Heart right ventricle (tissue), 16 donors: Measurements from ENCODE around the gene DYSF. TPM values are rescaled to one million over a fixed set of nuclear protein-coding genes. Genes with fewer than 3 reads are reported as not detected.

ENCODE experiments used
- ATAC-seq, 8 donors: fragments of 200-7000 bp; cut with Tn5 transposase; one replicate each; pipeline ENCODE4 v1.9.1; 2020; ENCODE audit warnings: mild to moderate bottlenecking in 8 of 8, moderate library complexity in 8 of 8, moderate number of reproducible peaks in 1 of 8
- DNase-seq, 2 donors: peaks; one replicate each; pipeline ENCODE4 v3.0.0-alpha.2; 2020
- H3K27ac ChIP-seq, 10 donors: fragments of 200-600 bp; sonication (generic) in 2 of 10; one replicate each; pipeline versions ENCODE4 v1.5.0 to v1.8.0; 2020 to 2022; ENCODE audit warnings: mild to moderate bottlenecking in 3 of 10
- H3K27me3 ChIP-seq, 7 donors: fragments of 200-600 bp; one replicate each; pipeline ENCODE4 v1.8.0; 2021 to 2022; ENCODE audit warnings: mild to moderate bottlenecking in 2 of 7
- H3K36me3 ChIP-seq, 9 donors: fragments of 200-600 bp; sonication (generic) in 1 of 9; one replicate each; pipeline versions ENCODE4 v1.5.0 to v1.8.0; 2020 to 2022; ENCODE audit warnings: mild to moderate bottlenecking in 2 of 9
- H3K4me1 ChIP-seq, 9 donors: fragments of 200-600 bp; sonication (generic) in 1 of 9; one replicate each; pipeline versions ENCODE4 v1.5.0 to v1.8.0; 2020 to 2022; ENCODE audit warnings: mild to moderate bottlenecking in 4 of 9
- H3K4me3 ChIP-seq, 10 donors: fragments of 200-600 bp; sonication (generic) in 2 of 10; one replicate each; pipeline versions ENCODE4 v1.5.0 to v1.8.0; 2020 to 2022; ENCODE audit warnings: mild to moderate bottlenecking in 7 of 10, moderate library complexity in 2 of 10
- H3K9me3 ChIP-seq, 11 donors: fragments of 200-600 bp in 10 of 11; sonication (generic) in 2 of 11; one replicate each; pipeline versions ENCODE4 v1.5.0 to v1.8.0; 2013 to 2022; ENCODE audit warnings: mild to moderate bottlenecking in 2 of 11, control low read depth in 1 of 11, moderate library complexity in 1 of 11
- CTCF ChIP-seq, 9 donors: fragments of 200-600 bp; sonication (generic) in 2 of 9; IDR thresholded peaks; one replicate each; pipeline versions ENCODE4 v1.5.0 to v1.8.0; 2021 to 2022; ENCODE audit warnings: antibody characterized with exemption in 9 of 9, mild to moderate bottlenecking in 5 of 9, moderate library complexity in 1 of 9
- WGBS, 2 donors: extraction: QIAGEN DNeasy Blood & Tissue Kit; methylation state at CpG; one replicate each; pipeline ENCODE4 v1.1.7; 2013; ENCODE audit warnings: inconsistent platforms in 1 of 2; 5-methylcytosine and 5-hydroxymethylcytosine counted together
- intact Hi-C, 10 donors: fragments of 100-400 bp; cut with DNase I; formaldehyde crosslinking; loops; one replicate each; pipeline versions ENCODE4 v1.11.1 to v1.14.2; 2022
- polyA plus RNA-seq, 2 donors: library from polyadenylated mRNA; stranded (reverse); fragments of 200-250 nt; gene quantifications; one replicate each; pipeline ENCODE4 v1.2.3, GENCODE V29; 2013
- total RNA-seq, 10 donors: library from RNA; stranded (reverse); fragmentation: NEBNext Ultra II Directional in 3 of 10; extraction: Animal tissue kit (Norgen Biotek cat#: 25700) in 3 of 10; gene quantifications; one replicate each; pipeline versions ENCODE4 v1.2.1 to v1.2.4, GENCODE V29; 2021 to 2023
- donor health status: Arrhythmogenic right ventricular cardiomyopathy.
- donor health status: ischemic (EF 13 %, LVEDD 7.1; RV severe dilation, severe dysfunction).
- donor health status: healthy with polysubstance abuse.
- donor health status: DM: no; HTN: yes; CAD: no.
- donor health status: DM: no; HTN: no; CAD: no.
- donor health status: ischemic (EF 25% LVEDD 6.9; RV normal size, moderate dysfunction).
- donor health status: ischemic (EF 25% LVEDD 5.7; RV mildly dilated, moderate dysfunction).
- donor health status: healthy.
- donor health status: DM: yes; HTN: yes; CAD: no.
- donor health status: Ischemic cardiomyopathy.
- donor health status: ischemic (EF 35%, LVEDD 5.7; RV mildly dilated, moderate dysfunction).
- donor health status: nonischemic (EF 11% LVEDD 7.7; RV severe dilation, severe dysfunction).
- donor health status: DM: yes; HTN: yes; CAD: no.
- donor health status: PGD.
- donor health status: ischemic (EF 29% LVEDD 5.4; RV normal size, mild dysfunction).
- donor health status: nonischemic (EF 23%, LVEDD 6.1; RV moderate dilation, normal function).

The DYSF gene
- total and polyA plus RNA-seq, 12 donors: 20.6 to 100 (median 64.8) TPM

DNA sequence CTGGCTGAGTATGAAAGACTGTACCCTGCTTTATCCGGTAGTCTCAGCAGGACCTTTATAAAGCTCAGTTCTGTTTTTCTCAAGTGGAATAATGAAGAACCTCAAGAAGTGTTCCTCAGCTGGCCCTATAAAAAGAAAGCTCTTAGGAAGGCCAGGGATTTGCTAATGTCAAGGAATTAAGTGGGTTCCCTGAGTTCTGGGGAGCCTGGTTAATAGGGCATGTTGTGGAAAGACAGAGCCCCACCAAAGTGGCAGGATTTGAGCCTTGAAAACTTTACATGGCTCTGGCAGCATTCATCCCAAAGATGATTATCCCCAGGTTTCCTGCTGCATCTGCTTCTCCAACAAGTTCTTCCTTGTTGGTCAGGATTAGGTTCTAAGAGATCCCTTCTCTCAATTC, 6.9 kb upstream of the DYSF start:
- intact Hi-C loops: no loop called here
- no peak for TF ChIP-seq CTCF (IDR thresholded peaks at IDR 0.05)
- 92 to 98% methylated on average over 1 of the region's 1 CpG for WGBS, 2 donors

GRCh38 chr2:71449343-71449742, 4.0 kb upstream of the DYSF start:
- Histone ChIP-seq H3K9me3 (no peaks in the 10 kb centered on the region), H3K36me3 (peaks cover 0 to 2% (median 0%) of the 10 kb centered on the region in 9 donors), H3K27ac (peak overlapping the region in 1 of 10 donors; percentile 26), H3K27me3 (peaks cover 0 to 9% (median 0%) of the 10 kb centered on the region in 7 donors), H3K4me1 (peaks cover 9 to 48% (median 32%) of the 10 kb centered on the region in 9 donors), H3K4me3 (no peak overlapping the region)
- intact Hi-C loops: no loop called here
- 84 to 88% methylated on average over 3 of the region's 3 CpGs for WGBS, 2 donors
- no peak for TF ChIP-seq CTCF (IDR thresholded peaks at IDR 0.05)
- no peak for DNase-seq
- ATAC-seq: no peak

More for the DNA sequence above, 6.9 kb upstream of the DYSF start:
- H3K36me3 ChIP-seq: peaks cover 0 to 30% (median 0%) of the 10 kb centered on the region in 9 donors
- H3K9me3 ChIP-seq: no peaks in the 10 kb centered on the region
- DNase-seq: no peak
- H3K4me3 ChIP-seq: no peak overlapping the region
- no peak overlapping the region for H3K27ac ChIP-seq
- no peak for ATAC-seq
- peaks cover 0 to 21% (median 9%) of the 10 kb centered on the region in 9 donors for H3K4me1 ChIP-seq
- no peaks in the 10 kb centered on the region for H3K27me3 ChIP-seq

- no peak for DNase-seq
- peaks cover 0 to 20% (median 0%) of the 10 kb centered on the region in 7 donors for H3K27me3 ChIP-seq
- peaks cover 29 to 72% (median 55%) of the 10 kb centered on the region in 9 donors for H3K4me1 ChIP-seq
- H3K27ac ChIP-seq: peak overlapping the region; percentile 1 to 94 (median 88)
- H3K36me3 ChIP-seq: no peaks in the 10 kb centered on the region
- intact Hi-C loops: no loop called here
- H3K9me3 ChIP-seq: no peaks in the 10 kb centered on the region
- no peak for TF ChIP-seq CTCF (IDR thresholded peaks at IDR 0.05)
- 60 to 63% methylated on average over 4 of the region's 4 CpGs for WGBS, 2 donors
- ATAC-seq: peak in 1 of 8 donors; percentile 27
- H3K4me3 ChIP-seq: no peak overlapping the region
Measured at GRCh38 chr2:71451705-71452104, 1.7 kb upstream of the DYSF start.

GRCh38 chr2:71452565-71452964, 796 bp upstream of the DYSF start:
- intact Hi-C loops: no loop called here
- Histone ChIP-seq H3K4me1 (peaks cover 34 to 81% (median 64%) of the 10 kb centered on the region in 9 donors), H3K27me3 (peaks cover 0 to 20% (median 0%) of the 10 kb centered on the region in 7 donors), H3K4me3 (peak overlapping the region in 7 of 10 donors; percentile 51 to 72 (median 65)), H3K27ac (peak overlapping the region; percentile 1 to 94 (median 90)), H3K36me3 (no peaks in the 10 kb centered on the region), H3K9me3 (no peaks in the 10 kb centered on the region)
- WGBS, 2 donors: 13 to 25% methylated on average over 2 of the region's 2 CpGs
- TF ChIP-seq CTCF (IDR thresholded peaks at IDR 0.05): peak in 6 of 9 donors; percentile 16 to 45 (median 33)
- ATAC-seq: peak in 7 of 8 donors; percentile 35 to 65 (median 61)
- DNase-seq: peak in 1 of 2 donors; percentile 60
